ENCODE measurements around the gene CKS1B. TPM values are rescaled to one million over a fixed set of nuclear protein-coding genes. Genes with fewer than 3 reads are reported as not detected.

CKS1B gene
- total RNA-seq, 2 experiments from 2014 or later, result 197 to 205 TPM

GRCh38 chr1:155000411-155000725 lies 25.9 kb downstream of the CKS1B start:
- H3K27me3 Mint-ChIP-seq, result no peaks in the 10 kb centered on the region
- H3K36me3 Mint-ChIP-seq, result peaks cover 8% of the 10 kb centered on the region
- ChIA-PET CTCF (interaction anchor here (0.5 to 9.4 kb wide), 14 partner anchors 8 to 132 kb away, joined by 3 to 144 read pairs (median 16); partner anchors contain the start of genes CKS1B, FLAD1, PBXIP1 and PMVK), POLR2A (interaction anchor here (1.0 to 4.2 kb wide), 8 partner anchors 8 to 135 kb away, joined by 3 to 35 read pairs (median 15); partner anchors contain the start of genes CKS1B, FLAD1, PBXIP1 and PYGO2)
- no peak for DNase-seq
- no peaks in the 10 kb centered on the region for H3K9me3 Mint-ChIP-seq
- H3K27ac Mint-ChIP-seq, result peak overlapping the region; percentile 95
- peak overlapping the region; percentile 94 for H3K4me3 Mint-ChIP-seq
- peaks cover 35% of the 10 kb centered on the region for H3K4me1 Mint-ChIP-seq (ENCODE audit: low read depth)
- intact Hi-C loops (cut with micrococcal nuclease), result loop anchor here (1.0 to 10.0 kb wide), 8 partner anchors 26 to 1346 kb away; partner anchors contain the start of genes ADAR, ASH1L, CKS1B and KRTCAP2

DNA sequence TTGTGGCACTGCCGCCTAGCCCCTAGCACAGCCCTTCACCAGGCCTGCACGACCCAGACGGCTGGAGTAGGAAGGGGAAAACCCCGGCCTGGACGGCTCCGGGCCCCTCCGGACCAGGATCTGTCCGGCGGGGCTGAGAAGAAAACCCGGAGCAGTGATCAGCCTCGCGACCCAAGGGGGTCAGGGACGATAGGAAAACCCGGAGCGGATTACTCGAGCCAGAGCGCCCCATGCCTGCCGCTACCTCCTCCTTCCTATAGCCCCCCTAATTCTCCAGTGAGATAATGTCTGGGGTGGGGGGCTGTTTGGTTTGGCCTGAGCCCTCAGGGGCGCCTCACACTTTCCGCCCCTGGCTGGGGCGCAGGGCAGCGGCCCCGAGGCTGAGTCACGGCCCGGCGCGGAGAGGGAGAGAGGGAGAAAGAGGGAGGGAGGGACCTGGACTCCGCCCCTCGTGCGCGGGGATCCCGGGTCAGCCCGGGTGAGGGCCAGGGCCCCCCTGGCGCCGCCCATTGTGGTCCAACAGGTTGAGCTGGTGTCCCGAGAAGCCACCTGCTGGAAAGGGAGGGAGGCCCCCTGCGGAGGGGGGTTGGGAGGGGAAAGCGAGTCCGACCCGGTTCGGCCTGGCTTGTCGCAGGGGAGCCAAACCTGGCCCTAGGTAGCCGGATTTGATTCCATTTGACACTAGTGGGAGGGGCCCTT lies 26.4 kb downstream of the CKS1B start:
- Mint-ChIP-seq H3K27me3 (no peaks in the 10 kb centered on the region), H3K36me3 (peaks cover 8% of the 10 kb centered on the region), H3K4me1 (ENCODE audit: low read depth) (peaks cover 40% of the 10 kb centered on the region), H3K9me3 (no peaks in the 10 kb centered on the region), H3K4me3 (peak overlapping the region; percentile 94), H3K27ac (peak overlapping the region; percentile 95)
- CTCF ChIA-PET, result interaction anchor here (0.9 to 9.4 kb wide), 12 partner anchors 8 to 84 kb away, joined by 3 to 144 read pairs (median 17); partner anchors contain the start of genes CKS1B, FLAD1, PBXIP1 and PMVK
- intact Hi-C loops (cut with micrococcal nuclease), result loop anchor here (1.0 to 10.0 kb wide), 11 partner anchors 18 to 1346 kb away; partner anchors contain the start of genes ADAR, ASH1L, CKS1B and FLAD1
- POLR2A ChIA-PET, result interaction anchor here (0.7 to 4.2 kb wide), 9 partner anchors 7 to 134 kb away, joined by 3 to 35 read pairs (median 11); partner anchors contain the start of genes CKS1B, FLAD1, PBXIP1 and PYGO2
- DNase-seq, result peak; percentile 94

GRCh38 chr1:155001425-155001674 lies 26.9 kb downstream of the CKS1B start:
- H3K4me1 Mint-ChIP-seq (ENCODE audit: low read depth), result peaks cover 45% of the 10 kb centered on the region
- peaks cover 8% of the 10 kb centered on the region for H3K36me3 Mint-ChIP-seq
- peak overlapping the region; percentile 94 for H3K4me3 Mint-ChIP-seq
- H3K27ac Mint-ChIP-seq, result peak overlapping the region; percentile 95
- CTCF ChIA-PET, result interaction anchor here (0.9 to 9.4 kb wide), 5 partner anchors 15 to 84 kb away, joined by 3 to 144 read pairs (median 36); partner anchors contain the start of genes FLAD1 and PYGO2
- no peaks in the 10 kb centered on the region for H3K9me3 Mint-ChIP-seq
- POLR2A ChIA-PET, result interaction anchor here (0.7 to 4.2 kb wide), 4 partner anchors 15 to 46 kb away, joined by 4 to 35 read pairs (median 21); partner anchors contain the start of genes CKS1B and PBXIP1
- no peaks in the 10 kb centered on the region for H3K27me3 Mint-ChIP-seq
- intact Hi-C loops (cut with micrococcal nuclease), result loop anchor here (1.0 to 10.0 kb wide), 10 partner anchors 18 to 1347 kb away; partner anchors contain the start of genes ADAR, ASH1L, FLAD1 and KRTCAP2
- DNase-seq, result no peak

- peak overlapping the region; percentile 94 for H3K4me3 Mint-ChIP-seq
- H3K9me3 Mint-ChIP-seq, result no peaks in the 10 kb centered on the region
- ChIA-PET CTCF (interaction anchor here (0.9 to 9.4 kb wide), 6 partner anchors 14 to 83 kb away, joined by 3 to 144 read pairs (median 21); partner anchors contain the start of genes ADAM15, FLAD1 and PYGO2), POLR2A (interaction anchor here (0.7 to 4.2 kb wide), 5 partner anchors 14 to 47 kb away, joined by 4 to 35 read pairs (median 19); partner anchors contain the start of genes CKS1B and PBXIP1)
- peak; percentile 100 for DNase-seq
- H3K27me3 Mint-ChIP-seq, result no peaks in the 10 kb centered on the region
- intact Hi-C loops (cut with micrococcal nuclease), result loop anchor here (1.0 to 10.0 kb wide), 14 partner anchors 8 to 1347 kb away; partner anchors contain the start of genes ADAM15, ADAR, ASH1L and FLAD1
- peaks cover 8% of the 10 kb centered on the region for H3K36me3 Mint-ChIP-seq
- H3K4me1 Mint-ChIP-seq (ENCODE audit: low read depth), result peaks cover 50% of the 10 kb centered on the region
- peak overlapping the region; percentile 95 for H3K27ac Mint-ChIP-seq
Measured at GRCh38 chr1:155001675-155002463, 27.4 kb downstream of the CKS1B start.

DNA sequence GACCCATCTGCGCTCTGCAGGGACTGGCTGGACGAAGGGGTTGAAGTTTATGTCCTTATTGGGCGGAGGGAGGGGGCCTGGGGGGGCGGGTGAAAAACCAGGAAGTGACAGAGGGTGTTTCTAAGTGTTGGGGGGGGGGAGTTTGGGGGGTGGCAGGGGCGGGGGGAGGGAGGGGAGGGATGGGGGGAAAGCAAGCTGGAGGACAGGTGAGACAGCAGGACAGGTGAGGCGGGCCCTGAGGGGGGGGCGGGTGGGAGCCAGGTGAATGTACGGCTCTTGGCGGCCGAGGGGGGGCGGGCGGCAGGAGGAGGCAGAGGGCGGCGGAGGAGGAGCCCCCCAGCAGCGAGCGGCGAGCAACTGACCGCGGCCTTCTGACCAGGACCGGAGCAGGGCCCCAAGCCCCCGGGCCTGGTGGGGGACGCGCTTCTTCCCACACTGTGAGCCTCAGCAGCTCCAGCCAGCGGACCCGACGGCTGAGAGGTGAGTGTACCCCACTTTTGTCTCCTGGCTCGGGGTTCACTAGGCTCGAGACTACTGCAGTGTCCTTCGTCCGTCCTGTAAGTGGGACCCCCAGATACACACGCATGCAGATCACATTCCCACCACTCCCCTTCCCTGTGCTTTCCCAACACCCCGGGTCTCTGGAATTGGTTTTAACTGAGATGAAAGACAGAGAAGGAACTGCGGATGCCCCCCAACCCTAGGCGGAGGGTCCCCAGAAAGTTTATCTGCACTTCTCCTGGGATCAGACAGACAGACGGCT lies 28.2 kb downstream of the CKS1B start, which contains the start of gene ZBTB7B:
ZBTB7B (plus strand) TSS at position 339 of the 763 bp plus-strand sequence. CDS start 11,859 bp downstream, outside the sequence.
- H3K9me3 Mint-ChIP-seq, result no peaks in the 10 kb centered on the region
- H3K36me3 Mint-ChIP-seq, result peaks cover 8% of the 10 kb centered on the region
- intact Hi-C loops (cut with micrococcal nuclease), result loop anchor here (1.0 to 10.0 kb wide), 8 partner anchors 8 to 1348 kb away; partner anchors contain the start of genes ADAM15, ADAR, KRTCAP2 and SNAPIN
- H3K27ac Mint-ChIP-seq, result peak within 1 kb of the TSS; percentile 95
- DNase-seq, result no peak
- CTCF ChIA-PET, result interaction anchor here (1.4 kb wide), 1 partner anchor 48 kb away, joined by 3 read pairs; the partner anchor contains the start of gene ADAM15
- H3K4me1 Mint-ChIP-seq (ENCODE audit: low read depth), result peaks cover 50% of the 10 kb centered on the region
- H3K27me3 Mint-ChIP-seq, result no peaks in the 10 kb centered on the region
- POLR2A ChIA-PET, result interaction anchor here (0.7 to 4.2 kb wide), 3 partner anchors 18 to 48 kb away, joined by 4 to 23 read pairs (median 5); partner anchors contain the start of genes FLAD1 and PBXIP1
- peak within 1 kb of the TSS; percentile 94 for H3K4me3 Mint-ChIP-seq

- Mint-ChIP-seq H3K27me3 (no peaks in the 10 kb centered on the region), H3K4me1 (ENCODE audit: low read depth) (peaks cover 48% of the 10 kb centered on the region), H3K9me3 (no peaks in the 10 kb centered on the region), H3K27ac (peak overlapping the region; percentile 94), H3K36me3 (peaks cover 8% of the 10 kb centered on the region), H3K4me3 (peak overlapping the region; percentile 84)
- intact Hi-C loops (cut with micrococcal nuclease), result loop anchor here (2.0 to 10.0 kb wide), 5 partner anchors 48 to 1348 kb away; partner anchors contain the start of genes ADAM15, ADAR, KRTCAP2 and SNAPIN
- POLR2A ChIA-PET, result interaction anchor here (1.0 to 1.8 kb wide), 4 partner anchors 10 to 20 kb away, joined by 3 to 7 read pairs (median 4); partner anchors contain the start of genes FLAD1 and LENEP
- peak; percentile 54 for DNase-seq
- CTCF ChIA-PET, result interaction anchor here (0.7 to 1.5 kb wide), 3 partner anchors 13 to 48 kb away, joined by 3 to 7 read pairs (median 3); partner anchors contain the start of gene ADAM15
Measured at GRCh38 chr1:155003227-155003765, 28.8 kb downstream of the CKS1B start.

- Mint-ChIP-seq H3K36me3 (peaks cover 9% of the 10 kb centered on the region), H3K27ac (peak overlapping the region; percentile 99), H3K4me3 (peak overlapping the region; percentile 84), H3K27me3 (no peaks in the 10 kb centered on the region), H3K9me3 (no peaks in the 10 kb centered on the region), H3K4me1 (ENCODE audit: low read depth) (peaks cover 48% of the 10 kb centered on the region)
- POLR2A ChIA-PET, result interaction anchor here (0.6 to 1.8 kb wide), 6 partner anchors 9 to 53 kb away, joined by 3 to 7 read pairs (median 4); partner anchors contain the start of genes CKS1B, FLAD1 and LENEP
- DNase-seq, result peak; percentile 58
- intact Hi-C loops (cut with micrococcal nuclease), result loop anchor here (2.0 to 10.0 kb wide), 5 partner anchors 47 to 1349 kb away; partner anchors contain the start of genes ADAM15, ADAR, KRTCAP2 and SNAPIN
- CTCF ChIA-PET, result interaction anchor here (0.6 to 1.5 kb wide), 7 partner anchors 13 to 63 kb away, joined by 3 to 7 read pairs (median 3); partner anchors contain the start of gene ADAM15
Measured at GRCh38 chr1:155003766-155004351, 29.4 kb downstream of the CKS1B start.

DNA sequence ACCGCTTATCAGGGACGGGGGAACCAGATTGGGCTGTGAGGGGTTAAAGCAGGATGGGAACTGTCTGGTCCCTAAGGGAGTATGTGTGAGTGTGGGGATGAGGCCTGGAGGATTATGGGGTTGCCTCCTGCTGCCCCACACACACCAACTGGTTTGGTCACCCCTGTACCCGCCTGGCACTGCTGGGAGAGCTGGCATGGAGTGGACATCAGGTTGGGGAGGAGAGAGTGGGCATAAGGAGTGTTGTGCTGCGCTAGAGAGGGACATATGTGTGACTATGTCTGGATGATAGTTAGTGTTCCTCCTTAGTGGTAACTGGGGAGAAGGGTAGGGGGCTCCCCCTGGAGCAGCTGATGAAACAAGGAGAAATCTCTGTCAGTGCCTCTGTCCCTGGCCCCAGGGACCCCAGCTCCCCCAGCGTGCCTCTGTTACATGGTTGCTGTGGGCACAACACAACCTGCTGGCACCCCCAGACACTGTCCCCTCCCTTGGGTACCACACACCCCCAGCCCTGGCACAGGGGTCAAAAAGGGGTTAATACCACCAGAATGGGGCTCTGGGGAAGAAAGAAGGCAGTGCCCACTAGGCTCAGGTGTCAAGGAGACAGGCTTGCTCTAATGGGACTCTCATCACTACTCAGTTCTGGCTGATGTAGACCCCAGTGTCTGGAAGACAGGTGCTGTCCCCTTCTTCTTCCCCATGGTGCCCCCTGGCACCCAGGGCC lies 30.0 kb downstream of the CKS1B start:
- Mint-ChIP-seq H3K4me1 (ENCODE audit: low read depth) (peaks cover 44% of the 10 kb centered on the region), H3K27ac (peak overlapping the region; percentile 99), H3K27me3 (no peaks in the 10 kb centered on the region), H3K9me3 (no peaks in the 10 kb centered on the region), H3K36me3 (peaks cover 15% of the 10 kb centered on the region), H3K4me3 (peak overlapping the region; percentile 84)
- ChIA-PET POLR2A (interaction anchor here (0.6 to 1.8 kb wide), 6 partner anchors 9 to 52 kb away, joined by 3 to 7 read pairs (median 4); partner anchors contain the start of genes CKS1B, FLAD1 and LENEP), CTCF (interaction anchor here (0.6 to 1.5 kb wide), 9 partner anchors 12 to 67 kb away, joined by 3 to 7 read pairs (median 3); partner anchors contain the start of genes ADAM15 and FLAD1)
- intact Hi-C loops (cut with micrococcal nuclease), result loop anchor here (5.0 to 10.0 kb wide), 4 partner anchors 168 to 1350 kb away; partner anchors contain the start of genes ADAR, KRTCAP2, SNAPIN and TRIM46
- DNase-seq, result peak; percentile 54

All from activated CD4-positive, alpha-beta memory T cell treated with anti-CD3 and anti-CD28 coated beads for 36 hours (primary cell).